Sigmoid colon (tissue), 7 donors: ENCODE measurements around the gene NFKB2. TPM values are rescaled to one million over a fixed set of nuclear protein-coding genes. Genes with fewer than 3 reads are reported as not detected.

Experiments
- DNase-seq: peaks from one replicate; pipeline ENCODE4 v3.0.0-alpha.2; 2019
- H3K27ac ChIP-seq, 4 donors: fragments of 200-600 bp; sonication (generic); one replicate each; pipeline ENCODE4 v1.5.1; 2016 to 2019; ENCODE audit warnings: mild to moderate bottlenecking in 1 of 4
- H3K27me3 ChIP-seq, 3 donors: fragments of 200-600 bp; sonication (generic); one replicate each; pipeline ENCODE4 v1.5.1; 2019; ENCODE audit warnings: mild to moderate bottlenecking in 1 of 3
- H3K36me3 ChIP-seq, 4 donors: fragments of 200-600 bp; sonication (generic); one replicate each; pipeline ENCODE4 v1.5.1; 2016 to 2019
- H3K4me1 ChIP-seq, 4 donors: fragments of 200-600 bp; sonication (generic); one replicate each; pipeline ENCODE4 v1.5.1; 2017 to 2019
- H3K4me3 ChIP-seq, 4 donors: fragments of 200-600 bp; sonication (generic); one replicate each; pipeline ENCODE4 v1.5.1; 2017 to 2019; ENCODE audit warnings: mild to moderate bottlenecking in 2 of 4, moderate library complexity in 1 of 4
- H3K9me3 ChIP-seq, 4 donors: fragments of 200-600 bp in 3 of 4; sonication (generic) in 3 of 4; one replicate each; pipeline versions ENCODE4 v1.5.1 to v1.6.1; 2013 to 2019
- CTCF ChIP-seq, 4 experiments: fragments of 450-650 bp in 3 of 4; fragments of 200-600 bp in 1 of 4; IDR thresholded peaks; one replicate each; pipeline ENCODE4 v1.5.1; 2016 to 2019; ENCODE audit warnings: antibody characterized with exemption in 4 of 4, mild to moderate bottlenecking in 3 of 4, moderate library complexity in 2 of 4
- EP300 ChIP-seq, 4 donors: sonication (generic); formaldehyde crosslinking; IDR thresholded peaks; one replicate each; pipeline ENCODE4 v1.6.1; 2017; ENCODE audit warnings: antibody characterized with exemption in 4 of 4
- POLR2A ChIP-seq, 2 donors: fragments of 450-650 bp; IDR thresholded peaks; one replicate each; pipeline ENCODE4 v1.6.1; 2016; ENCODE audit warnings: antibody characterized with exemption in 2 of 2, mild to moderate bottlenecking in 2 of 2, moderate library complexity in 2 of 2
- POLR2AphosphoS5 ChIP-seq, 4 donors: sonication (generic); formaldehyde crosslinking; IDR thresholded peaks; one replicate each; pipeline ENCODE4 v1.6.1; 2017; ENCODE audit warnings: antibody characterized with exemption in 4 of 4
- WGBS, 2 donors: extraction: QIAGEN DNeasy Blood & Tissue Kit; methylation state at CpG; one replicate each; pipeline ENCODE4 v1.1.7; 2013; 5-methylcytosine and 5-hydroxymethylcytosine counted together
- intact Hi-C: fragments of 100-400 bp; cut with DNase I; formaldehyde crosslinking; loops from one replicate; pipeline ENCODE4 v1.15.1; 2023
- polyA plus RNA-seq, 3 donors: library from polyadenylated mRNA; stranded (reverse); fragments of 200-250 nt; gene quantifications; one replicate each; pipeline ENCODE4 v1.2.3, GENCODE V29; 2013
- total RNA-seq, 4 donors: library from RNA; depleted of rRNA; stranded (reverse); fragments of >200 nt; gene quantifications; one replicate each; pipeline ENCODE4 v1.1.0, GENCODE V29; 2016
- donor health status: healthy with polysubstance abuse.
- donor health status: Bipolar disorder and iron deficiency.
- donor health status: healthy.

Gene NFKB2
- total and polyA plus RNA-seq, 7 donors, result 5.4 to 41.5 (median 31.6) TPM

DNA sequence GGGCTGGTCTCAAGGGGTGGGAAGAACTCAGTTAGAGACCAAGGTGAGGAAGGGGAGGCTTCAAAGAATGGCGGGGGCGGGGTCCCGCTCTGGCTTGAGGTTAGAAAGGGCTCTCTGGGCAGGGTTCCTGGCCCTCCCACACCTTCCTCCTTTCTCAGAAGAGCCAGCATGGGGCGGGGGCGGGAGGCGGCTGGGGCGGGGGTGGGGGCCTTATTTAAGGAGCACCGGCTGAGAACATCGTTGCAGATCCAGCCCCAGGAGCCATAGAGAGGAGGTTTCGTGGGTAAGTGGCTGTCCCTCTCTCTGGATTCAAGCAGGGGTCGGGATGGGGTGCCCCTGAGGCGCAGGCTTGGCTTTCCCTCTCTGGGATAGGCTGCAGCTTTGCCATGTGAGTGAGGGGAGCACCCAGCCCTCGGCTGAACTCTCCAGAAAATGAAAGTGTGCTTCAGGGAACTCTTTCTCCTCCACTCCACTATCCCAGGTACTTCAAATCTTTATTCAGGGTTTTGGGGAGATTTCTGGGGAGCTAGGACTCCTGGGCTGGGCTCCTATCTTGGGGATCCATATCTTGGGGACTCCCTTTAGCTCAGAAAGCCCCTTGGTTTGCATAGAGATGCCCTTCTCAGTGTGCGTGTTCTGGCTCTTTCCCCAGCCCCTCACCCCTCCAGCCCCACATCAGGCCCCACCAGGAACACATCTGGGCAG lies 40.2 kb downstream of the NFKB2 start:
- WGBS, 2 donors, result 12 to 23% methylated on average over 14 of the region's 14 CpGs
- peak overlapping the region in 2 of 4 donors; percentile 20 to 26 for H3K4me3 ChIP-seq
- no peak for TF ChIP-seq EP300 (IDR thresholded peaks at IDR 0.05)
- no peak for TF ChIP-seq POLR2AphosphoS5 (IDR thresholded peaks at IDR 0.05)
- TF ChIP-seq POLR2A (IDR thresholded peaks at IDR 0.05), result no peak
- TF ChIP-seq CTCF (IDR thresholded peaks at IDR 0.05), result no peak
- DNase-seq, result no peak
- intact Hi-C loops, result no loop called here
- peak overlapping the region in 2 of 4 donors; percentile 40 to 41 for H3K27ac ChIP-seq
- peaks cover 0 to 28% (median 5%) of the 10 kb centered on the region in 3 donors for H3K27me3 ChIP-seq
- H3K36me3 ChIP-seq, result no peaks in the 10 kb centered on the region
- peaks cover 0 to 16% (median 12%) of the 10 kb centered on the region in 4 donors for H3K4me1 ChIP-seq
- H3K9me3 ChIP-seq, result no peaks in the 10 kb centered on the region

GRCh38 chr10:102436312-102436711 lies 40.8 kb downstream of the NFKB2 start:
- WGBS, 2 donors, result 69 to 76% methylated on average over 6 of the region's 6 CpGs
- Histone ChIP-seq H3K9me3 (no peaks in the 10 kb centered on the region), H3K27ac (no peak overlapping the region), H3K4me3 (peak overlapping the region in 1 of 4 donors; percentile 26), H3K36me3 (no peaks in the 10 kb centered on the region), H3K27me3 (peaks cover 0 to 28% (median 5%) of the 10 kb centered on the region in 3 donors), H3K4me1 (peaks cover 0 to 14% (median 10%) of the 10 kb centered on the region in 4 donors)
- no peak for TF ChIP-seq EP300 (IDR thresholded peaks at IDR 0.05)
- TF ChIP-seq POLR2AphosphoS5 (IDR thresholded peaks at IDR 0.05), result no peak
- TF ChIP-seq CTCF (IDR thresholded peaks at IDR 0.05), result no peak
- no peak for TF ChIP-seq POLR2A (IDR thresholded peaks at IDR 0.05)
- intact Hi-C loops, result no loop called here
- no peak for DNase-seq

DNA sequence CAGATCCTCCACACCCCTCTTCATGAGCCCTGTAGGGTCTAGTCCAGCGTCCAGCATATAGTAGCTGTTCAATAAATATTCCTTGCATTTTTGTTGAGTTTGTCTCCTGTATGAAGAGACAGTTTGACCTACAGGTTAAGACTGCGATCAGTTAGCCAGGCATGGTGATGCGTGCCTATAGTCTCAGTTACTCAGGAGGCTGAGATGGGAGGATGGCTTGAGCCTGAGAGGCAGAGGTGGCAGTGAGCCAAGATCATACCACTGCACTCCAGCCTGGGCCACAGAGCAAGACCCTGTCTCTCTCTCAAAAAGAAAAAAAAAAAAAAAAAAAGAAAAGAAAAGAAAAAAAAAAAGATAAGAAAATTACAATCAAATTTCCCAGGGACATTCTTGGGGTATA lies 42.0 kb downstream of the NFKB2 start:
- Histone ChIP-seq H3K4me3 (no peak overlapping the region), H3K27me3 (peaks cover 0 to 28% (median 5%) of the 10 kb centered on the region in 3 donors), H3K9me3 (no peaks in the 10 kb centered on the region), H3K4me1 (peaks cover 0 to 5% (median 2%) of the 10 kb centered on the region in 4 donors), H3K36me3 (no peaks in the 10 kb centered on the region), H3K27ac (no peak overlapping the region)
- no peak for DNase-seq
- intact Hi-C loops, result no loop called here
- 93% methylated on average over 3 of the region's 3 CpGs for WGBS, 2 donors
- TF ChIP-seq POLR2AphosphoS5 (IDR thresholded peaks at IDR 0.05), result no peak
- no peak for TF ChIP-seq EP300 (IDR thresholded peaks at IDR 0.05)
- no peak for TF ChIP-seq CTCF (IDR thresholded peaks at IDR 0.05)
- TF ChIP-seq POLR2A (IDR thresholded peaks at IDR 0.05), result no peak

GRCh38 chr10:102438374-102438773 lies 42.9 kb downstream of the NFKB2 start:
- 68 to 92% methylated on average over 1 of the region's 1 CpG for WGBS, 2 donors
- TF ChIP-seq CTCF (IDR thresholded peaks at IDR 0.05) (no peak), POLR2A (IDR thresholded peaks at IDR 0.05) (no peak), EP300 (IDR thresholded peaks at IDR 0.05) (no peak), POLR2AphosphoS5 (IDR thresholded peaks at IDR 0.05) (no peak)
- Histone ChIP-seq H3K27ac (no peak overlapping the region), H3K4me1 (no peaks in the 10 kb centered on the region), H3K9me3 (no peaks in the 10 kb centered on the region), H3K27me3 (peaks cover 0 to 26% (median 5%) of the 10 kb centered on the region in 3 donors), H3K36me3 (no peaks in the 10 kb centered on the region), H3K4me3 (no peak overlapping the region)
- intact Hi-C loops, result no loop called here
- peak; percentile 48 for DNase-seq
